LHCN-M2 (cell line): Measurements from ENCODE around the gene TMC2. TPM values are rescaled to one million over a fixed set of nuclear protein-coding genes. Genes with fewer than 3 reads are reported as not detected.
"Not testable (repeated sequence)": the region's sequence is repeated elsewhere in the genome, so short reads cannot be mapped to it uniquely, and the experiment has no call there.

Source experiments
- DNase-seq: peaks from one replicate; pipeline ENCODE4 v3.0.0-alpha.2; 2012; ENCODE audit warnings: low read depth
- polyA plus RNA-seq: library from polyadenylated mRNA; unstranded; fragments of >200 nt; gene quantifications from one replicate; pipeline ENCODE4 v1.2.1, GENCODE V29; 2012; ENCODE audit warnings: missing spikeins
- total RNA-seq: library from RNA; depleted of rRNA; stranded (reverse); fragments of >200 nt; gene quantifications from 2 replicates; pipeline ENCODE4 v1.2.3, GENCODE V29; 2014; rRNA removed

Gene TMC2
- not detected in 2 replicates for total RNA-seq
- polyA plus RNA-seq = not detected

GRCh38 chr20:2536560-2536986 is at the start of gene TMC2:
TMC2 (plus strand) TSS chr20:2536573; CDS start chr20:2536622, 49 bp downstream.
- no peak for DNase-seq

DNA sequence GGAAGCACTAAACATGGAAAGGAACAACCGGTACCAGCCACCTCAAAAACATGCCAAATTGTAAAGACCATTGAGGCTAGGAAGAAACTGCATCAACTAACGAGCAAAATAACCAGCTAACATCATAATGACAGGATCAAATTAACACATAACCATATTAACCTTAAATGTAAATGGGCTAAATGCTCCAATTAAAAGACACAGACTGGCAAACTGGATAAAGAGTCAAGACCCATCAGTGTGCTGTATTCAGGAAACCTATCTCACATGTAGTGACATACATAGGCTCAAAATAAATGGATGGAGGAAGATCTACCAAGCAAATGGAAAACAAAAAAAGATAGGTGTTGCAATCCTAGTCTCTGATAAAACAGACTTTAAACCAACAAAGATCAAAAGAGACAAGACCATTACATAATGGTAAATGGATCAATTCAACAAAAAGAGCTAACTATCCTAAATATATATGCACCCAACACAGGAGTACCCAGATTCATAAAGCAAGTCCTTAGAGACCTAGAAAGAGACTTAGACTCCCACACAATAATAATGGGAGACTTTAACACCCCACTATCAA is 33.5 kb upstream of the TMC2 start:
- not testable (repeated sequence) for DNase-seq

- not testable (repeated sequence) for DNase-seq
These were observed 31.6 kb upstream of the TMC2 start for GRCh38 chr20:2504803-2505202.

DNA sequence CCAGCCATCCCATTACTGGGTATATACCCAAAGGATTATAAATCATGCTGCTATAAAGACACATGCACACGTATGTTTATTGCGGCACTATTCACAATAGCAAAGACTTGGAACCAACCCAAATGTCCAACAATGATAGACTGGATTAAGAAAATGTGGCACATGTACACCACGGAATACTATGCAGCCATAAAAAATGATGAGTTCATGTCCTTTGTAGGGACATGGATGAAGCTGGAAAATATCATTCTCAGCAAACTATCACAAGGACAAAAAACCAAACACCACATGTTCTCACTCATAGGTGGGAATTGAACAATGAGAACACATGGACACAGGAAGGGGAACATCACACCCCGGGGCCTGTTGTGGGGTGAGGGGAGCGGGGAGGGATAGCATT is 29.9 kb upstream of the TMC2 start:
- DNase-seq = not testable (repeated sequence)

- no peak for DNase-seq
These were observed 28.9 kb upstream of the TMC2 start for GRCh38 chr20:2507464-2507863.

- DNase-seq = peak; percentile 7
These were observed 28.3 kb upstream of the TMC2 start for GRCh38 chr20:2507875-2508630.

DNA sequence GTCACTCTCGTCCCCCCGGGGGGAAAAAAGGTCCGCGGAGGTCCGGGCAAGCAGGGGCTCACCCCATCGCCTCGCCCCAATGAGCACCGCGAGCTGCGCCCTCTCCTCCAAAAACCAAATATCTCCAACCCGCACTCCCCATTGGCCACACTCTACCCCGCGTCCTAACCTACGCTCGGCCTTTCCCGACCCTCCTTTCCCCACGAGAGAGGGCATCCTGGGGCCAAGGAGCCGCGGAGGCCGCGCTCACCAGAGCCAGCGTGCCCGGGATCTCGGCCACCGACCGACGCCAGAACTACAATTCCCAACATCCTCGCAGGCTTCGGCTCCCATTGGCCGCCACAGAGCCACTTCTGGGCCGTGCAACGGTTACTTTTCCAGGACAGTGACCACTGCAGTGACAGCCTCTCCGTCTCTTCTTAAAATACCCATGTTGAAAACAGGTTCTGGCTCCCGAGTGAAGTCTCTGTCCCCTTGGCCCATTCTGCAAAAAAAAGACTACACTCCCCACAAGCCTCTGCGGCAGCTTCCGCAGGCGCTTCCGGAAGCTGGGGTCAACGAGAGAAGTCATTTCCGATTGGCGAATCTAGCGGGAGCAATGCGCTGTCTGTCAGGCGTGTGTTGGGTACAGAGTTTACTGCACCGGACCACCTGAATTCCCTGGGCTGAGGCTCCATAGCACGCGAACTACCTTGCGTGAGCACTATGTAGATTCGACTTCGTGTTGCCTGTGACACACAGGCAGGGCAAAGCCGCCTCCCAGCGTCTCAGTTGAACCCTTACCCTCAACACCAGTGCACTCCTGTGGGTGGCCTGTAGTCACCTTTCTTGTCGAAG is 27.5 kb upstream of the TMC2 start, which contains the start of gene ZNF343:
TSS of gene ZNF343 (minus strand) at position 285 of the 837 bp plus-strand sequence. CDS start 15,020 bp downstream, outside the sequence.
- peak; percentile 75 for DNase-seq

GRCh38 chr20:2509468-2509781 is 26.9 kb upstream of the TMC2 start:
- DNase-seq = no peak

DNA sequence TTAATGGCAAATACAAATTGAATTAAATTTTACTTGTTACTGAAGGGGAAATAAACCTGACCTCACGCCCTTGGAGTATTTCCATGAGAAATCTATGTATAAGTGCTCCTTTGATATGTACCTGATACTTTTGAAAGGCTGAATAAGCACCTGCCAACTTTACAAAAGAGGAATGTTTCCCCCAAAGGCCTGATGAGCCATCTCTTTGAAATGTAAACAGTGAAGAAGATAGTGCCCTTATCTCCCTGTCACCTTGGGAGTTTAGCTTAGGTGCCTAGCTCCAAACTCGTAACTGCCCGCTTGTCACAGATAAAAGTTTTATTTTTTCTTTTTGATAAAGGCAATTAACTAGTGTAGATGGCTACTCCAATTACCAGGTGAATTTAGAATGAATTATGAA is 26.6 kb upstream of the TMC2 start:
- no peak for DNase-seq

DNA sequence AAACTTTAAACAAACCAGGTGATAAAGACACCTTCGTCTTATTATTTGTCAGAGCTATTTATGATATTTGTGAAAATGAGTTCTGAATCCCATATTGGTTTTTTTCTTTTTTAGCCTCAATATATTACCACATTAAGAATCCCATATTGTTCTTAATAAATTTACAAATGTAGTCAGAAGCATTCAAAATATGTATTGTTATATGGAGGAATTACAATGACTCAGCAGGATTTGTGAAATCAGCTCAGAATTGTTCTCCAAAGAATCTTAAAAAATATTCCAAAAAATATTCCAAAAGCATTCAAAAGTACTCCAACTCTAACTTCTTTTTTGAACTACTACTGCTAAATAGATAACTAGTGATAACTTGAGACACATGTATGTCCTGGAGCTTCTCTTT is 21.2 kb upstream of the TMC2 start:
- DNase-seq = no peak

GRCh38 chr20:2516399-2516798 is 20.0 kb upstream of the TMC2 start:
- DNase-seq = no peak

- DNase-seq = no peak
These were observed 18.3 kb upstream of the TMC2 start for GRCh38 chr20:2518096-2518495.

- no peak for DNase-seq
These were observed 17.8 kb upstream of the TMC2 start for GRCh38 chr20:2518558-2518957.

DNA sequence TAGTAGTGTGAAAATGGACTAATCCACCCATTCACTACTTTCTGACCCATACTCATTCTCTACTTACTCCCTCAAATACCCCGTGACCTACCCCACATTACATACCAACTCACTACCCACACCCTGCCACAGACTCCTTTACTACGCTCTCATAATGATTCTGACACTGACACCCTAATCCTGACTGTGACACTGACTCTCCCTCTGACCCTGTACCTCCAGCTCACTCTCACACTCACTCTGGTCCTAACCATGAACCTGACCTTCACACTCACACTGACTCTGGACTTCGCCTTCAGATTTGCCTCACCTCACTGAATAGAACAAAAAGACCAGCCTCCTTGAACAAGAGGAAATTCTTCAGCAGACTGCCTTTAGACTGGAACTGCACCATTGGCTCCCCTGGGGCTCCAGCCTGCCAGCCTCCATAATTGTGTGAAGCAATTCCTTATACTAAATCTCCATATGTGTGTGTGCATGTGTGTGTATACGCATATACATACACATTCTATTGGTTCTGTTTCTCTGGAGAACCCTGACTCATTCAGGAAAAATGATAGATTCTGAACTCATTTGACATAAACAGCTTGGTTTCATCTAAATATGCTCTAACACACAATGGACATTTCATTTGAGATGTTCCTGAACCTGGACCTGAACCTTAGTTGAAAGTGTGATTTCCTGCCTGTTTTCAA is 17.1 kb upstream of the TMC2 start:
- no peak for DNase-seq

DNA sequence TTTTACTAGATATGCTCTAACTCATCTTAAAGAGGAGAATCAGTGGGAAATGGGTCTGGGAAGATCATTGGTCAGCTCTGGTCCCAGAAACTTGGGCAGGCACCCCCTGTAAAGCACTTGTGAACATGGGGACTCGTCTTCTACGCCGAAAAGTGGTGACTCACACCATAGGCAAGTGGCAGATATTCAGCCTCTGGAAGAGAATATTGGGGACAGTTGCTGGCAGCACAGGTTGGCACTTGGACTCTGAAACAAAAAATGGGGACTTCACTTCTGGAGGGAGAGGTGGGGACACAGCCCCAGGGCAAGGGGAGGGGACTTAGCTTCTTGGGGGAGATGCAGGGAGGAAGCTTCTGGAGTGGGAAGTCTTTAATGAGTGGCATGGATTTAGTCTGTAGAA is 15.8 kb upstream of the TMC2 start:
- no peak for DNase-seq

DNA sequence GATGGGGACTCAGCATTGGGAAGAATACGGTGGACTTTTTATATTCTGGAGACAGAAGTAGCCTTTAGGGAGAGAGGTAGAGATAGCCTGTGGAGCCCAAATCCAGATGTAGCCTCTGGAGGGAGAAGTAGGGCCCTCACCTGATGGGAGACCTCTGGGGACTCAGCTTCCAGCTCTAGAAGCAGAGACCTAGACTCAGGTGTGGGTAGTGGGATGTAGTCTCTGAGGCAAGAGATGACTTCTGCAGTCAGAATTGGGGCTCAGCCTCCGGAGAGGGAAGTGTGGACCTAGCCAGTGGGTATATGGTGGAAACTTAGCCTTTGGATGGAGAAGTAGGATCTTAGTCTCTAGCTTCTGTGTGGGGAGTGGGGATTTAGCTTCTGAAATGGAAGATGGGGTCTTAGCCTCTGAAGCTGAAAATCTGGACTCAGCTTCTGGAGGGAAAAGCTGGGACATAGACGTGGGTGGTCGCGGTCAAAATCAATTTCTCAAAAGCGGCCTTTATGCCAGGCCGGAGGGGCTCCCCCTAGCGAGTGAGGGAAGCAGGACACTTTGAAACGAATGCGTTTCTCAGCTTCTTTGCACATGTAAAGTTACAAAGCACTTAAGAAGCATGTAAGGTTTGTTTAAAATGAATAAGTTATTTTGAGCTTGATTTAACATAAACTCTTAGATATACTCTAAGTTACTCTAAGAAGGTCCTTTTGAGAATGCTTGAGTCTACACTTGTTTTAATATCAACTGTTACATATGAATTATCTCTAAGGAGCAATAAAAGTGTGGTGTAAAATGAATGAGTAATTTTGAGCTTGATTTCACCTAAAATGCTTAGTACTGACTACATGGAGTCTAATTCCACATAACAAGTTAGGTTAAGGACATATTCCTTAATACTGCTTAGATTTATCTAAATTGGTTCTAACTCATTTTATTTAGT is 14.7 kb upstream of the TMC2 start:
- peak; percentile 29 for DNase-seq

GRCh38 chr20:2522826-2523429 is 13.4 kb upstream of the TMC2 start:
- not testable (repeated sequence) for DNase-seq

GRCh38 chr20:2523919-2524708 is 12.3 kb upstream of the TMC2 start:
- peak; percentile 67 for DNase-seq
